ENCODE measurements around the gene ACKR3. TPM values are rescaled to one million over a fixed set of nuclear protein-coding genes. Genes with fewer than 3 reads are reported as not detected.

ACKR3 gene
- total and polyA plus RNA-seq, 2 experiments from 2014 or later, result 1.0 to 3.0 TPM

- TF ChIP-seq ZNF462 (CRISPR knock-in tag; IDR thresholded peaks at IDR 0.05) (no peak), STAT1 (IDR thresholded peaks at IDR 0.05; ENCODE audit: unreplicated experiment) (no peak), EZH2phosphoT487 (IDR thresholded peaks at IDR 0.05; ENCODE audit: unreplicated experiment) (no peak), POLR2AphosphoS5 (IDR thresholded peaks at IDR 0.05; ENCODE audit: low read depth) (no peak), CTCF (conservative IDR thresholded peaks at IDR 0.05; ENCODE audit: low read depth in 2 of 2) (no peak)
Measured at GRCh38 chr2:236587861-236588815, 18.5 kb downstream of the ACKR3 start (continued).

Measured in GM23338 (cell line).